Tongue (tissue), 2 donors: ENCODE measurements around the gene C4BPB. TPM values are rescaled to one million over a fixed set of nuclear protein-coding genes. Genes with fewer than 3 reads are reported as not detected.

ENCODE experiments used
- DNase-seq: peaks from one replicate; pipeline ENCODE4 v3.0.0-alpha.2; 2015
- total RNA-seq: library from RNA; depleted of rRNA; stranded (reverse); fragments of >200 nt; gene quantifications from one replicate; pipeline ENCODE4 v1.2.3, GENCODE V29; 2014

The C4BPB gene
- total RNA-seq, 1 donor from 2014 or later, result not detected

- no peak for DNase-seq
These were observed 51.9 kb downstream of the C4BPB start for GRCh38 chr1:207140536-207140935.

- DNase-seq, result no peak
These were observed 56.9 kb downstream of the C4BPB start for GRCh38 chr1:207145401-207146058.

Other genes with a start within 250 kb of the C4BPB start
- gene IL20, start 223.2 kb upstream of the C4BPB start, total RNA-seq, result not detected
- not detected for gene IL24, start 191.4 kb upstream of the C4BPB start, total RNA-seq
- 4.4 TPM for gene FCMR, start 166.9 kb upstream of the C4BPB start, total RNA-seq
- 4.2 TPM for gene PIGR, start 142.4 kb upstream of the C4BPB start, total RNA-seq
- gene FCAMR, start 118.4 kb upstream of the C4BPB start, total RNA-seq, result not detected
- 3.6 TPM for gene C1orf116, start 56.1 kb upstream of the C4BPB start, total RNA-seq
- gene YOD1, start 37.7 kb upstream of the C4BPB start, total RNA-seq, result 14.2 TPM
- 9.5 TPM for gene PFKFB2, start 35.6 kb upstream of the C4BPB start, total RNA-seq
- gene C4BPA, start 15.4 kb downstream of the C4BPB start, total RNA-seq, result not detected
- gene CD55, start 232.8 kb downstream of the C4BPB start, total RNA-seq, result 30.6 TPM